Jurkat, Clone E6-1 (cell line): ENCODE results near the gene APLP2.

Source experiments
- DNase-seq: peaks from one replicate; pipeline ENCODE4 v3.0.0-alpha.2; 2011; ENCODE audit warnings: low read depth, low spot score
- H3K4me3 ChIP-seq: 2 replicates; pipeline ENCODE4 v1.5.1; 2011; ENCODE audit warnings: mild to moderate bottlenecking, low read length, control low read depth, moderate library complexity

Gene APLP2

DNA sequence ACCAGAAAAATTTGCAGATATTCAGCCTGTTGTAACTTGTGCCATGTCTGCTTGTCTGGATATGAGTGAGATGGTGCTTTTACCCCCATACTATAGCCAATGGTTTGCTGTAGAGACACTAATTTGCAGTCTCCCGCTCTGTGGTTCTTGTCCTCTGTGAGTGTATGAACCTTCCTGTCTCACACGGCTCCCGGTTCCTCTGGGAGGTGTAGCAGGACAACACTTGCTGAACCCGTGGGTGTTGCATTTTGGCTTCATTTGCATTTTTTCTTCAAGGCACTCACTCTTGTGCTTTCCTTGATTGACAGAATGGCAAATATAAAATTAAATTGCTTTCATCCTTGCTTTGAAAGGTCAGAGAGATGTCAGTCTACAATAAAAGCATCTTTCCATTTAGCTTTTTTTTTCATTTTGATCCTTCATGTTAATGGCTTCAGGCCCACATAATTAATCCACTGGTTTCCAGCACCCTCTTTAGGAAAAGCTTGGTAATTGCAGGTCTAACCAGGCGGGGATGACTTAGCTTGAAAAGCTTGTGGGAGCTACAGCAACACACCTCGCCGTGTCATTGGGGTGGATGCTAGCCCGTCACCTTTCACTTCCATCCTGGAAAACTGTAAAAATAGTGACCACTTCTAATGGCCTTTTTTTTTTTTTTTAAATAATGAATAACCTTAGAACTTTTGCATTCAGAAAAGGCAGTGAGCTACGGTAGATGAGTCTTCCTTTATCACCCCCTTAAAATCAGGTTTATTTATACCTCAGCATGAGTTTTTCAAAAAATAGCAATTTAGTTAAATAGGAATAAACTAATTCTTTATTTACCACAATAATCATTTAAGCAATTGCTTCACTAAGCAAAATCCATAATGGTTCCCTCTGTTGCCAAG is 62.5 kb downstream of the APLP2 start:
- DNase-seq: peak; percentile 63
- no peak overlapping the region for H3K4me3 ChIP-seq

DNA sequence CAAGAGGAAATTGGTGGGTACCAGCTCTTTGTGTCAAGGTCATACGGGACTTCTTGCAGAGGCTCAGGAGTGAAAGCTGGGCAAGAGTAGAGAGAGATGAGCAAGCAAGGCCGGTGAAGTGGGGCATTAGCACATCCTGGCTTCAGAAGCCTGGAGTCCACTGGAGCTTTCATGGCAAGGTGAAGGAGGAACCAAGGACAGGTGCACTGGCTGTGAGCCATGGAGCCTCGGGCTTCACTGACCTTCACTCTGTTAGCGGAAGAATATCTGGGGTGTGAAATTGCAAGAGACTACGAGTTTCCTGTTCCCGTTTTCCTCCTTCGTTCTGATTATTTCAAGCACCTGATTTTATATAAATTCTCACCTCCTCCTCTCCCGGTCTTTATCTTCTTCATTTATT is 64.0 kb downstream of the APLP2 start:
- no peak for DNase-seq
- no peak overlapping the region for H3K4me3 ChIP-seq

DNA sequence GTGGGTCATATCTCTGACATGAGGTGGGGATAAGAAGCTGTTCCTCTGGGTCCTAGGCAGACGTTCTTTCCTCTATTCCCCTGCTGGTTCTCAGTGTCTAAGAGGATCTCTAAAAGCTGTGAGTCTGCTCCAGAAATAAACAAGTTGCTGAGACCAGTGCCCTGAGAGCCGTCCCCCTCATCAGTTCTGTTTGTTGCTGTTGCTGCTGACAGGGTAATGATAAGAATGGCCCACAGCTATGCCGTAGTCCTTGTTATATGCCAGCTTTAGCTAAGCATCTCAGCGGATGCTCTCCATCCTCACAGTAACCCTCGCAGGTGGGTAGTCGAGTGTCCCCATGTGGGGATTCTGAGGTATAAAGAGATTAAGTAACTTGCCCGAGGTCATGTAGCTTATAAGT is 66.4 kb downstream of the APLP2 start:
- no peak for DNase-seq
- H3K4me3 ChIP-seq: no peak overlapping the region

- H3K4me3 ChIP-seq: no peak overlapping the region
- DNase-seq: no peak
Measured at GRCh38 chr11:130137999-130138398, 68.3 kb downstream of the APLP2 start.

DNA sequence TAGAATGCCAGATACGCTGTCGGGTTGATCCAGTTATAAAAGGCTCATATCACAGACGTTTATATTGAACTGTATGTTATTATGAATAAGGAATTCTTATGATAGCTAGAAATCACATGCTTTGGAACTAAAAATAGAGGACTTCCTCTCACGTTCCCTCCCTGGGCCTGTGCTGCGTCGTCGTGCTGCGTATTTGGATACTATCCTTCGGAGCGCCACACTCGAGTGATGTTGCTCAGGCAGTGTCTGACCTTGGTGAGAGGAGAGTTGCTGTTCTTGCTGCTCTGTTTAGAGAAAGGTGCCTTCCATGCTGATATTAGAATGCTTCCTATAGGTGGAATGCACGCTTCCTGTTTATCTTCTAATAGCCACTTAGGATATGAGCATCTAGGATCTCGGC is 69.7 kb downstream of the APLP2 start:
- no peak for DNase-seq
- H3K4me3 ChIP-seq: no peak overlapping the region

GRCh38 chr11:130141561-130142341 is 72.1 kb downstream of the APLP2 start:
- DNase-seq: no peak
- no peak overlapping the region for H3K4me3 ChIP-seq

DNA sequence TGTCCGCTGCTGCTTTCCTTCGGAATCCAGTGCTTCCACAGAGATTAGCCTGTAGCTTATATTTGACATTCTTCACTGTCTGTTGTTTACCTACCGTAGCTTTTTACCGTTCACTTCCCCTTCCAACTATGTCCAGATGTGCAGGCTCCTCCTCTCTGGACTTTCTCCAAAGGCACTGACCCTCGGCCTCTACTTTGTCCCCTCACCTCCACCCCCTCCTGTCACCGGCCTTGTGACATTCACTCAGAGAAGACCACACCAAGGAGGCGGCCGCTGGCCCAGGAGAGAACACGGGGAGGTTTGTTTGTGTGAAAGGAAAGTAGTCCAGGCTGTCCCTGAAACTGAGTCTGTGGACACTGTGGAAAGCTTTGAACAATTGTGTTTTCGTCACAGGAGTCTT is 74.4 kb downstream of the APLP2 start:
- no peak overlapping the region for H3K4me3 ChIP-seq
- no peak for DNase-seq

GRCh38 chr11:130144861-130145281 is 75.2 kb downstream of the APLP2 start:
- H3K4me3 ChIP-seq: no peak overlapping the region
- DNase-seq: no peak

- no peak for DNase-seq
- no peak overlapping the region for H3K4me3 ChIP-seq
Measured at GRCh38 chr11:130145311-130145812, 75.7 kb downstream of the APLP2 start.

DNA sequence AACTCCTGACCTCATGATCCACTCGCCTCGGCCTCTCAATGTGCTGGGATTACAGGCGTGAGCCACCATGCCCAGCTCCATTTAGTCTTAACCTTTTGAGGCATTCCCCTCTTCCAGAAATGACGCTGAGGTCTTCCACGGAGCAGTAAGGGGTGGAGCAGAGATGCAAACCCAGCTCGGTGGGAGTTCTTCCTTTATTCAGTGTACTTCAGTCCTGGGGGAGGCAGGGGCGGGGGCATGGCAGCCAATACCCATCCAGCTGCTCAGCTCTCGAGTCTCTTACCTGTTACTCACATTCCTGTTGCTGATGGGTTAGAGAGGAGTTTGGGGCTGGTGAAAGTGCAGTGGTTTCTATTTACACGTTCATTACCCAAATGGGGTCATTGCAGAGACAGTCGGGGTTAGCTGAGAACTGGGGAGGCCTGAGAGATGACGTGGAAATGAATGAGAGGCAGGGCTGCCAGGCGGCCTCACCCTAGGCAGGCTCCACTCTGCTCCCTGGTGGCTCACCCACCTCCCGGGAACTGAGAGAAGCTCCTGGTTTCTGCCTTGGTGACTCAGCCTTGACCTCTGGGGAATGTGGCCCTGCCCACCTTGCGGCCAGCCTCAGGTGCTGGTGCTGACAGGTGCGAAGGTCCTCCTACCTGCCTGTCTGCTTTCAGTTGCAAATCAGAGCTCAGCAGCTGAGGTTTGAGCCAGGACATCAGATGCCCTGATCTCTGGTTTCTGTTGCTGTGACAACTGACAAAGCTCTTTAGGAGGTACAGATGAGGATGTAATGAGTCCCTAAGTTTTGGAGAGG is 76.5 kb downstream of the APLP2 start:
- DNase-seq: no peak
- H3K4me3 ChIP-seq: no peak overlapping the region

- peak; percentile 37 for DNase-seq
- H3K4me3 ChIP-seq: no peak overlapping the region
Measured at GRCh38 chr11:130146796-130147195, 77.1 kb downstream of the APLP2 start.

DNA sequence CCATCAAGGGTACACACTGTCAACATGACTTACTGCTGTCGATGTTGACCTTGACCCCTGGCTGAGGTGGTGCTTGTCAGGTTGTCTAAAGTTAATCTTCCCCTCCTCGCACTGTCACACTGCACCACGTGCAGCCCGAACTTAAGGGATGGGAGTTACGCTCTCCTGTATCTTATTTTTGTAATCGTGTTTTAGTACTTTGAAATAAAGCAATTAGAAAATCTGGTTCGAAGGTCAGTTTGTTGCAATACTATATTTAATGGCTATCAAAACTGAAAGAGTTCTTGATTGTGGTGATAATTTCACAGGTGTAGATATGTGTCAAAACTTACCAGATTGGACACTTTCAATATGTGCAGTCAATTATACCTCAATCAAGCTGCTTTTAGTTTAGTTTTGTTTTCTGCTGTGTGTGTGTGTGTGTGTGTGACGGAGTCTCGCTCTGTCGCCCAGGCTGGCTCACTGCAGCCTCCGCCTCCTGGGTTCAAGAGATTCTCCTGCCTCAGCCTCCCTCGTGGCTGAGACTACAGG is 79.2 kb downstream of the APLP2 start:
- no peak overlapping the region for H3K4me3 ChIP-seq
- DNase-seq: no peak

- no peak for DNase-seq
- H3K4me3 ChIP-seq: no peak overlapping the region
Measured at GRCh38 chr11:130150790-130151189, 81.1 kb downstream of the APLP2 start.

- H3K4me3 ChIP-seq: no peak overlapping the region
Measured at GRCh38 chr11:130151196-130151595, 81.5 kb downstream of the APLP2 start.

DNA sequence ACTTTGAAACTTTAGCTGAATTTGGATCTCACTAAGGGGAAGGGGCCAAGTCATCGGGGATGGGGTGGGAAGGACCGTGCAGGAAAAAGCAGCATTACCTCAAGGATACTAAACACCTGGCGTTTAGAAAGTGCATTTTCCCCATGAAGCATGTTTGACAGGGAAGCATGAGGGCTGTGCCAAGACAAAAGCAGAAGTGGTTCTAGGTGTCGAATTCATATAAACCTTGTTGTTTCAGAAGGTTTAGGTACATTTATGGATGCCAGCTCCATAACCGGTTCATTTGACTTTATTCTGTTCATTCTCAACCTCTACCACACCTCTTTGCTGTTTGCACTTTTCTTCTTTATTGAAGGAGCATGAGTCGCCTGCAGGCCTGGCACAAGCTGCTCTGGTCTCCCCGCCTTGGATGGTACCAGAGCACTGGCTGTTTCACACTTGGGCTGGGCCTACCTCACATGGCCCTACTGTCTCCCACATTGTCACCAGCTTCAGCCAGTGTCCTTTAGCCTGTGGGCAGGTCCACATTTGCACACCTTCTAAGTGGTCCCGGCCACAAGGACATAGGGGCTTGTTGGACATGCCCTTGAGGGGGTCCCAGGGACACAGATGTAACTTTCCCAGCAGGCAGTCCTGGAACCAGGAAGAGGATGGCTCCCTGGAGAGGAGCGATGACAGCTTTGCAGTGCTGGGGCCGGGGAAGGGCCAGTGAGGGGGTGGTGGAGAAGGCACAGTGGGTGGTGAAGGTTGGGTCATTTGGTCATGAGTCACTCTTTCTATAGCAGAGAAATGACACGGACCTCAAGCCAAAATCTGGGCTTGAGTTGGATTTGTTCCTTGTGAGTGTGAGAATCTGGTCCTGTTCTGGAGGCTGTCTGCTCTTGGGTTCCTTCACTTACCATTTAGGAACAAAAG is 86.7 kb downstream of the APLP2 start:
- H3K4me3 ChIP-seq: no peak overlapping the region
- DNase-seq: no peak

More at GRCh38 chr11:130151196-130151595, 81.5 kb downstream of the APLP2 start:
- no peak for DNase-seq

DNA sequence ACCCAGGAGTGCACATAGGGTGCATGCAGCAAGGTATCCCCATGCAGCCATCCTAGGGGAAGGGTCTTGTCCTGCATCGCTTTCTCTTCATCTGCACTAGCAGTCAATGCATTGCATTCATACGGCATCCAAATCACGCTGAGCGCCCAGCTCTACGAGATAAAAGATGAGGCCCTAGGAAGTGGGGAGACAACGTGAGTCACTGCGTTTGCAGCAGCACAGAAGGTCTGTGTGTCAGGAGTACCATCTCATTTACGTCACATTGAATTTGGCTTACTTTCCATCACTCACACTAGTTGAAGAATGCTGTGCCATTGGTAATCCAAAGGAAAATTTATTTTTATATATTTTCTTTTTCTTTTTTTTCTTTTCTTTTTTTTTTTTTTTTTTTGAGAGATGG is 87.4 kb downstream of the APLP2 start:
- DNase-seq: no peak
- no peak overlapping the region for H3K4me3 ChIP-seq

DNA sequence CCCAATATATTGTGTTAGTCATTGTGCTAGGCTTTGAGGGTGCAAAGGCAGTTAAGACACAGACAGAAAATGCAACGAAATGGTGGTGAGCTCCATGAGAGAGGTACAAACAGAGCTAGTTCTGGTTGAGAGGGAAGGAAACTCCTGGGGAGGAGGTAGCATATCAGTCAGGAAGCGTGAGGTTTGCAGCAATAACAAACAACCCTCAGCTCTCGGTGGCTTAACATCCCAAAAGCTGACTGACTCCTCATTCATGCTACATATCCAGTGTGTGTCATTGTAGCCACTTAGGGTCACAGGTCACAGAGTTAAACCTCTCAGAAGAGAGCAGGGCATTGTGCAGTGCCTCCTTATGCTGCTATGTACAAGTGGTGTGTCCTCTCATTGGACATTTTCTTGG is 88.1 kb downstream of the APLP2 start:
- H3K4me3 ChIP-seq: no peak overlapping the region
- no peak for DNase-seq

DNA sequence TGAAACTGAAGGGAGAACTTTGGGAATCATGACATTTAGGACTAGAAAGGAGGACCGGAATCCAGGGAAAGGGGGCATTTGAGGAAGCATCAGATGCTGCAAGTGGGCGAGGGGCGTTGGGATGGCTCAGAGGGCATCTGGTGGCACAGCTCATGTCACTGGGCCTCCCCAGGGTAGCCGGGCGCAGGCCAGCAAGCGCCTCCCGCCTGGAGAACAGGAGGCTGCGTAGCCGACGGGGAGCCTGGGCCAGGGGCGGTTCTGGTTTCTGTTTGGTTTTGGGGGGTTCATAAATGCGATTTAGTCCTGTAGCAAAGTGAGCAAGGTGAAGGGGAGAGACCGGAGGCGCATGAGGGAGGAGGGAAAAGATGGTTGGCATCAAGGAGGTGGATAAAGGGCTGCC is 89.4 kb downstream of the APLP2 start:
- no peak for DNase-seq
- H3K4me3 ChIP-seq: no peak overlapping the region
